Esophagus muscularis mucosa (tissue), 4 donors: ENCODE results near the gene PRKRA.

Experiments used
- CTCF ChIP-seq, 3 experiments: fragments of 200-600 bp in 2 of 3; fragments of 450-650 bp in 1 of 3; sonication (generic) in 2 of 3; IDR thresholded peaks; one replicate each; pipeline ENCODE4 v1.5.1; 2017 to 2019; ENCODE audit warnings: antibody characterized with exemption in 3 of 3, mild to moderate bottlenecking in 2 of 3, moderate library complexity in 1 of 3
- EP300 ChIP-seq: sonication (generic); formaldehyde crosslinking; IDR thresholded peaks from one replicate; pipeline ENCODE4 v1.6.1; 2017; ENCODE audit warnings: antibody characterized with exemption
- POLR2A ChIP-seq: fragments of 450-650 bp; IDR thresholded peaks from one replicate; pipeline ENCODE4 v1.6.1; 2017; ENCODE audit warnings: antibody characterized with exemption, moderate library complexity, mild to moderate bottlenecking, low read depth
- POLR2AphosphoS5 ChIP-seq, 2 donors: sonication (generic); formaldehyde crosslinking; IDR thresholded peaks; one replicate each; pipeline ENCODE4 v1.6.1; 2017; ENCODE audit warnings: antibody characterized with exemption in 2 of 2

DNA sequence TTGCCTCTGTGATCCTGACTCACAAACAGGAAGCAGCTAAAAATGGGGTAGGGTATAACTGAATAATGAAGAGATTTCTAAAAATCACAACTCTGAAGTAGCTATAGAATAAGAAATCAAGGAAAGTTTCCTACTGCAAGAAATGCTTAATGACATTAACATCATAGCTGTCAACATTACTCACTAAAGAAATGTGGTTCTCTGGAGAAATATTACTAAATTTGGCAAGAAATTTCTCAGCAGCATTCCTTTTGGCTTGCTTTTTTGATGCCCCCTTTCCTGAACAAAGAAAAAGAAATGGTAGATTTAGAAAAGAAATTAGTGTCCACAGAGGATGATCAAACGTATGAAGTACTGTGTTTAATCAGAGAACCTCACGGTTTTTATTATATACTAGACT lies 9.5 kb downstream of the PRKRA start:
- TF ChIP-seq POLR2A = no peak
- no peak for TF ChIP-seq POLR2AphosphoS5 (IDR thresholded peaks at IDR 0.05)
- TF ChIP-seq CTCF (IDR thresholded peaks at IDR 0.05) = no peak
- TF ChIP-seq EP300 = no peak
